GM12878 (cell line): ENCODE data around the gene KIRREL3. TPM values are rescaled to one million over a fixed set of nuclear protein-coding genes. Genes with fewer than 3 reads are reported as not detected.

Experiments
- ATAC-seq: fragments of 200-7000 bp; cut with Tn5 transposase; 3 replicates; pipeline ENCODE4 v1.9.1; 2020; ENCODE audit warnings: mild to moderate bottlenecking, moderate library complexity
- BruUV-seq: library from RNA; stranded (reverse); fragments of 400-500 nt; replicated peaks from 2 replicates; lab custom pipeline; 2021; lab: Mats Ljungman, UMichigan
- CTCF ChIA-PET: fragments of 300-600 bp; sonication (Branson Sonifier 250); formaldehyde crosslinking; extraction: SDS; loops from one replicate; lab custom pipeline; 2021; ENCODE audit warnings: inconsistent platforms; lab: Yijun Ruan, JAX
- POLR2A ChIA-PET: fragments of 350-600 bp; formaldehyde crosslinking; extraction: SDS; loops from one replicate; lab custom pipeline; 2021; ENCODE audit warnings: inconsistent platforms; lab: Charles Lee
- RAD21 ChIA-PET: fragments of 300-600 bp; sonication (Branson Sonifier 250); formaldehyde crosslinking; loops from one replicate; lab custom pipeline; 2023; ENCODE audit warnings: antibody characterized with exemption; ENCODE audit not compliant: unreplicated experiment; lab: Charles Lee
- SMC1A ChIA-PET: fragments of 300-600 bp; sonication (Branson Sonifier 250); formaldehyde crosslinking; loops from one replicate; lab custom pipeline; 2023; ENCODE audit not compliant: unreplicated experiment, uncharacterized antibody; lab: Charles Lee
- DNase-seq: peaks from one replicate; pipeline ENCODE4 v3.0.0-alpha.2; 2011; ENCODE audit warnings: low read depth, low spot score
- FAIRE-seq: peaks from 3 replicates; lab custom pipeline; 2011; peaks lifted over from hg19 to GRCh38; lab: Jason Lieb, UNC
- H2AFZ ChIP-seq: 2 replicates; pipeline ENCODE4 v1.6.0; 2011; ENCODE audit warnings: low read depth, low read length, control low read depth; ENCODE audit not compliant: control insufficient read depth
- H3K27ac ChIP-seq: 2 replicates; pipeline ENCODE4 v1.5.1; 2011; ENCODE audit warnings: control low read depth; ENCODE audit not compliant: control insufficient read depth, insufficient read depth
- H3K27me3 ChIP-seq, 2 experiments: replicated peaks in 1 of 2; 2 replicates each; pipeline versions ENCODE4 v1.6.0 to v1.6.1; 2011; ENCODE audit warnings: low read length in 1 of 2; ENCODE audit not compliant: control insufficient read depth in 2 of 2, insufficient read depth in 2 of 2
- H3K36me3 ChIP-seq, 2 experiments: 2 replicates each; pipeline ENCODE4 v1.5.1; 2011; ENCODE audit warnings: low read length in 1 of 2; ENCODE audit not compliant: control insufficient read depth in 2 of 2, insufficient read depth in 2 of 2
- H3K4me1 ChIP-seq: 2 replicates; pipeline ENCODE4 v1.6.1; 2011; ENCODE audit warnings: mild to moderate bottlenecking, low read length, moderate library complexity, mixed read lengths; ENCODE audit not compliant: control insufficient read depth, insufficient read depth
- H3K4me2 ChIP-seq: 2 replicates; pipeline ENCODE4 v1.6.0; 2011; ENCODE audit warnings: control low read depth; ENCODE audit not compliant: control insufficient read depth, insufficient read depth
- H3K4me3 ChIP-seq: fragments of 200-600 bp; sonication (generic); 2 replicates; pipeline ENCODE4 v1.5.1; 2016
- H3K79me2 ChIP-seq: 2 replicates; pipeline ENCODE4 v1.6.0; 2011; ENCODE audit warnings: low read length; ENCODE audit not compliant: control insufficient read depth, insufficient read depth
- H3K9ac ChIP-seq: 2 replicates; pipeline ENCODE4 v1.8.0; 2011; ENCODE audit warnings: low read length, control low read depth, mixed read lengths; ENCODE audit not compliant: control insufficient read depth, insufficient read depth
- H3K9me3 ChIP-seq: replicated peaks from 3 replicates; pipeline ENCODE4 v1.5.1; 2011; ENCODE audit warnings: mild to moderate bottlenecking, low read length; ENCODE audit not compliant: control insufficient read depth, insufficient read depth
- H4K20me1 ChIP-seq: 2 replicates; pipeline ENCODE4 v1.6.0; 2011; ENCODE audit not compliant: control insufficient read depth, insufficient read depth
- CBX3 ChIP-seq: fragments of 200-600 bp; sonication (generic); IDR thresholded peaks from 2 replicates; pipeline ENCODE4 v1.6.1; 2016; ENCODE audit warnings: low read depth, borderline replicate concordance
- ETV6 ChIP-seq, 2 experiments: fragments of 450-650 bp in 1 of 2; IDR thresholded peaks in 1 of 2; conservative IDR thresholded peaks in 1 of 2; 2 replicates each; pipeline ENCODE4 v1.6.1; 2014; ENCODE audit warnings: antibody characterized with exemption in 1 of 2, borderline replicate concordance in 1 of 2, low read depth in 1 of 2, mild to moderate bottlenecking in 1 of 2, moderate library complexity in 1 of 2
- HCFC1 ChIP-seq: fragments of 150-350 bp; IDR thresholded peaks from 2 replicates; pipeline ENCODE4 v1.6.1; 2014; ENCODE audit warnings: low read length
- HDGF ChIP-seq: fragments of 450-650 bp; IDR thresholded peaks from 2 replicates; pipeline ENCODE4 v1.6.1; 2016; ENCODE audit warnings: antibody characterized with exemption
- IRF4 ChIP-seq: IDR thresholded peaks from 2 replicates; pipeline ENCODE4 v1.6.1; 2011; ENCODE audit warnings: low read depth, low read length
- POLR2A ChIP-seq: IDR thresholded peaks from 2 replicates; pipeline ENCODE4 v1.6.1; 2011; ENCODE audit warnings: low read depth, mild to moderate bottlenecking, low read length
- RFX5 ChIP-seq: IDR thresholded peaks from 2 replicates; pipeline ENCODE4 v1.6.1; 2011; ENCODE audit warnings: low read depth, low read length, improper control_type of control experiment
- SUZ12 ChIP-seq: fragments of 200-600 bp; sonication (generic); IDR thresholded peaks from one replicate; pipeline ENCODE4 v1.6.1; 2018; ENCODE audit warnings: antibody characterized with exemption, mild to moderate bottlenecking; ENCODE audit not compliant: unreplicated experiment
- TBL1XR1 ChIP-seq: IDR thresholded peaks from 2 replicates; pipeline ENCODE4 v1.6.1; 2012; ENCODE audit warnings: low read depth, low read length, improper control_type of control experiment
- TCF3 ChIP-seq: IDR thresholded peaks from 2 replicates; pipeline ENCODE4 v1.6.1; 2012; ENCODE audit warnings: low read depth, mild to moderate bottlenecking, low read length, borderline replicate concordance; ENCODE audit not compliant: insufficient read depth
- YY1 ChIP-seq: IDR thresholded peaks from 2 replicates; pipeline ENCODE4 v1.6.1; 2011; ENCODE audit warnings: low read depth, mild to moderate bottlenecking, low read length
- ZBED1 ChIP-seq: IDR thresholded peaks from 2 replicates; pipeline ENCODE4 v1.6.1; 2016; ENCODE audit warnings: borderline replicate concordance
- ZBTB33 ChIP-seq: fragments of 450-650 bp; IDR thresholded peaks from 2 replicates; pipeline ENCODE4 v1.6.1; 2017; ENCODE audit warnings: mild to moderate bottlenecking
- WGBS: methylation state at CpG from one replicate; pipeline ENCODE4 v1.1.6; 2016; ENCODE audit warnings: low lambda C conversion rate; ENCODE audit not compliant: insufficient replicate concordance, insufficient coverage; ENCODE audit errors: missing lambda C conversion rate; 5-methylcytosine and 5-hydroxymethylcytosine counted together
- in situ Hi-C: fragments of 300-500 bp; cut with MboI; formaldehyde crosslinking; loops from 9 replicates; pipeline ENCODE4 v1.14.3; 2018; ENCODE audit warnings: mixed read lengths
- intact Hi-C: fragments of 100-400 bp; cut with micrococcal nuclease; formaldehyde crosslinking; loops from one replicate; pipeline ENCODE4 v1.14.2; 2022; ENCODE audit not compliant: unreplicated experiment
- polyA plus RNA-seq, 11 experiments: library from polyadenylated mRNA; depleted of rRNA in 4 of 11; unstranded in 6 of 11; stranded (reverse) in 5 of 11; fragments of >200 nt; fragmentation: Nextera tagmentation in 4 of 11; fragmentation: Illumina TruSeq in 1 of 11; extraction: Ambion mirVana in 4 of 11; extraction: Trizol in 1 of 11; gene quantifications; 1 replicate in 1 of 11; 2 replicates in 10 of 11; pipeline versions ENCODE4 v1.2.1 to v1.2.3, GENCODE V29; 2011 to 2016; ENCODE audit warnings: inconsistent platforms in 2 of 11, missing spikeins in 2 of 11, low read depth in 1 of 11
- total RNA-seq, 4 experiments: library from RNA; depleted of rRNA in 3 of 4; stranded (reverse); fragments of >200 nt in 3 of 4; fragmentation: Illumina TruSeq in 1 of 4; extraction: Trizol in 1 of 4; gene quantifications; 2 replicates each; pipeline versions ENCODE4 v1.2.1 to v1.2.3, GENCODE V29; 2013 to 2021

Gene KIRREL3
- total and polyA plus RNA-seq, 10 of the 15 experiments (the other 5 are each of a cell fraction or from before 2014, with no cell fraction given) = under 0.01 TPM; not detected in 9

DNA sequence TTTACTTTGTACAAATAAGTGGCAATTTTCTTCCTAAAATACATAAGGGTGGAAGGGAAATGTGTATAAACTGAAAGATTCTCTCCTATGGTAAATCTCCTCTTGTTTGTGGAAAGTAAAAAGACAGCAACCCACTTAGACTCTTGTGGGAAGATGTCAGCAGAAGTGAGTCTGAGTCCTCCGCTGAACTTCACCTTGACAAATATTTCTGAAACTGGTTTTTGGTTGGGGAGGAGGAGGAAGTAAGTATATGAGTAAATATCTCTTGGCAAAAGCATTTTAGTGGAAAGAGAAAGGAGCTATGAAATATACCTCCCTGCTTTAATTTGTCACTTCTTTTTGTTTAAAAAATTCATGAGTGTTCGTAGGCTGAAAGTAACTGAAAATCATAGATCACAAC lies 196.2 kb downstream of the KIRREL3 start:
- H3K36me3 ChIP-seq = no peaks in the 10 kb centered on the region
- no peaks in the 10 kb centered on the region for H4K20me1 ChIP-seq
- no peaks in the 10 kb centered on the region for H3K9me3 ChIP-seq
- H2AFZ ChIP-seq = no peak overlapping the region
- no peak for TF ChIP-seq TCF3
- TF ChIP-seq, all 136 proteins: peak for 0
- Histone ChIP-seq H3K27ac (no peak overlapping the region), H3K79me2 (no peaks in the 10 kb centered on the region), H3K27me3 (peaks cover 0 to 2% of the 10 kb centered on the region in 2 experiments; a peak in 2 of 4 replicates), H3K4me2 (no peak overlapping the region), H3K9ac (no peak overlapping the region), H3K4me1 (no peaks in the 10 kb centered on the region), H3K4me3 (no peak overlapping the region)
- CTCF ChIA-PET = no interaction called here
- SMC1A ChIA-PET = no interaction called here
- RAD21 ChIA-PET = no interaction called here
- FAIRE-seq (no peak), DNase-seq (no peak), ATAC-seq (no peak)
- intact Hi-C loops = no loop called here
- BruUV-seq = no TSS peak
- WGBS = 24% methylated on average over 2 of the region's 2 CpGs
- in situ Hi-C loops = no loop called here
- POLR2A ChIA-PET = no interaction called here

DNA sequence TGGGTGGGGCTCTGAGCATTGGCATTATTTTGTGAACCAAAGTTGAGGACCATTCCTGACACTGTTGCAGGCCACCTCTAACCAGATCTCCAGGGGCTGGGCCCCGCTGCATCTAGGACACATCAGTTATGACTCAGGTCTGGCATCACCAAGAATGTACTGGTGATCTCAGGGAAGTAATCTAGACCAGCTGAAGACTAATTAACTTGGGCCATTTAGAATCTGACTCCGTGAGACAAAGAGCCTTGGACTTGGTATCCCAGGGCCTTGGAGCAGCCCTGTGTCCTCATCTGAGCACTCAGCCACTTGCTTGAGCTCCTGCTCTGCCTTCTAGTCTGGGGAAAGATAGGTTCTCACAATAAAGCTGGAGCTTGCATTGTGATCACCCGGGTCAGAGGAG lies 200.6 kb downstream of the KIRREL3 start:
- H2AFZ ChIP-seq = no peak overlapping the region
- no peaks in the 10 kb centered on the region for H3K9me3 ChIP-seq
- no peak overlapping the region for H3K4me2 ChIP-seq
- H3K36me3 ChIP-seq = no peaks in the 10 kb centered on the region
- ChIA-PET RAD21 (no interaction called here), POLR2A (no interaction called here), SMC1A (no interaction called here), CTCF (no interaction called here)
- H3K4me1 ChIP-seq = no peaks in the 10 kb centered on the region
- no peaks in the 10 kb centered on the region; a peak in 2 of 4 replicates for H3K27me3 ChIP-seq
- in situ Hi-C loops (no loop called here), intact Hi-C loops (no loop called here)
- no TSS peak for BruUV-seq
- FAIRE-seq (no peak), ATAC-seq (no peak), DNase-seq (no peak)
- H3K9ac ChIP-seq = no peak overlapping the region
- no peak overlapping the region for H3K27ac ChIP-seq
- TF ChIP-seq ETV6 (conservative IDR thresholded peaks at IDR 0.05 in 1 of 2, IDR thresholded peaks at IDR 0.05 in 1 of 2; ENCODE audit: borderline replicate concordance in 1 of 2, low read depth in 1 of 2) (no peak), RFX5 (no peak), IRF4 (no peak), SUZ12 (no peak), ZBED1 (no peak), HDGF (no peak), POLR2A (no peak), YY1 (no peak), TBL1XR1 (no peak), HCFC1 (no peak), ZBTB33 (no peak), CBX3 (no peak)
- H3K79me2 ChIP-seq = no peaks in the 10 kb centered on the region
- no peaks in the 10 kb centered on the region for H4K20me1 ChIP-seq
- H3K4me3 ChIP-seq = no peak overlapping the region
- 2% methylated on average over 3 of the region's 3 CpGs for WGBS
